Measurements from ENCODE around the gene MRPS18A.

GRCh38 chr6:43677759-43678158, 9.8 kb downstream of the MRPS18A start:
- TF ChIP-seq CTCF (IDR thresholded peaks at IDR 0.05), result no peak
- TF ChIP-seq EZH2phosphoT487 (IDR thresholded peaks at IDR 0.05), result no peak
- no peak for TF ChIP-seq EZH2 (IDR thresholded peaks at IDR 0.05)
